Measurements from ENCODE around the gene PNPLA5.
"Not testable (repeated sequence)": the region's sequence is repeated elsewhere in the genome, so short reads cannot be mapped to it uniquely, and the experiment has no call there.

The PNPLA5 gene

GRCh38 chr22:43879901-43880540 is 11.8 kb downstream of the PNPLA5 start:
- no peak for DNase-seq

- DNase-seq = no peak
These were observed 12.8 kb downstream of the PNPLA5 start for GRCh38 chr22:43878831-43879550.

- DNase-seq = no peak
These were observed 13.6 kb downstream of the PNPLA5 start for GRCh38 chr22:43878079-43878795.

GRCh38 chr22:43876866-43877509 is 14.8 kb downstream of the PNPLA5 start:
- DNase-seq = no peak

GRCh38 chr22:43869799-43870198 is 22.0 kb downstream of the PNPLA5 start:
- DNase-seq = no peak

GRCh38 chr22:43869001-43869400 is 22.8 kb downstream of the PNPLA5 start:
- not testable (repeated sequence) for DNase-seq

GRCh38 chr22:43867839-43868635 is 23.8 kb downstream of the PNPLA5 start:
- DNase-seq = no peak

GRCh38 chr22:43862882-43863202 is 29.0 kb downstream of the PNPLA5 start:
- no peak for DNase-seq

GRCh38 chr22:43862074-43862881 is 29.5 kb downstream of the PNPLA5 start, which contains the start of gene SULT4A1:
TSS of gene SULT4A1 (minus strand) at chr22:43862513. CDS start at chr22:43862382, 131 bp downstream.
- peak in 1 of 2 experiments; percentile 16 for DNase-seq

GRCh38 chr22:43861529-43861928 is 30.3 kb downstream of the PNPLA5 start:
- DNase-seq = no peak

GRCh38 chr22:43860831-43861230 is 31.0 kb downstream of the PNPLA5 start:
- DNase-seq = no peak

- DNase-seq = no peak
These were observed 31.7 kb downstream of the PNPLA5 start for GRCh38 chr22:43860126-43860525.

- no peak for DNase-seq
These were observed 32.2 kb downstream of the PNPLA5 start for GRCh38 chr22:43859621-43860020.

- no peak for DNase-seq
These were observed 32.6 kb downstream of the PNPLA5 start for GRCh38 chr22:43859176-43859575.

- DNase-seq = no peak
These were observed 33.5 kb downstream of the PNPLA5 start for GRCh38 chr22:43858156-43858895.

GRCh38 chr22:43857367-43857766 is 34.4 kb downstream of the PNPLA5 start:
- DNase-seq = no peak

- DNase-seq = no peak
These were observed 36.4 kb downstream of the PNPLA5 start for GRCh38 chr22:43855431-43855830.

- DNase-seq = no peak
These were observed 37.0 kb downstream of the PNPLA5 start for GRCh38 chr22:43854786-43855271.

- DNase-seq = no peak
These were observed 37.6 kb downstream of the PNPLA5 start for GRCh38 chr22:43854121-43854785.

- no peak for DNase-seq
These were observed 38.4 kb downstream of the PNPLA5 start for GRCh38 chr22:43853328-43853931.
